Limb (tissue), 2 donors: ENCODE results near the gene PLSCR3.

ENCODE experiments used
- DNase-seq, 2 donors: peaks; one replicate each; pipeline ENCODE4 v3.0.0-alpha.2; 2016; ENCODE audit errors: extremely low spot score in 2 of 2

Gene PLSCR3

DNA sequence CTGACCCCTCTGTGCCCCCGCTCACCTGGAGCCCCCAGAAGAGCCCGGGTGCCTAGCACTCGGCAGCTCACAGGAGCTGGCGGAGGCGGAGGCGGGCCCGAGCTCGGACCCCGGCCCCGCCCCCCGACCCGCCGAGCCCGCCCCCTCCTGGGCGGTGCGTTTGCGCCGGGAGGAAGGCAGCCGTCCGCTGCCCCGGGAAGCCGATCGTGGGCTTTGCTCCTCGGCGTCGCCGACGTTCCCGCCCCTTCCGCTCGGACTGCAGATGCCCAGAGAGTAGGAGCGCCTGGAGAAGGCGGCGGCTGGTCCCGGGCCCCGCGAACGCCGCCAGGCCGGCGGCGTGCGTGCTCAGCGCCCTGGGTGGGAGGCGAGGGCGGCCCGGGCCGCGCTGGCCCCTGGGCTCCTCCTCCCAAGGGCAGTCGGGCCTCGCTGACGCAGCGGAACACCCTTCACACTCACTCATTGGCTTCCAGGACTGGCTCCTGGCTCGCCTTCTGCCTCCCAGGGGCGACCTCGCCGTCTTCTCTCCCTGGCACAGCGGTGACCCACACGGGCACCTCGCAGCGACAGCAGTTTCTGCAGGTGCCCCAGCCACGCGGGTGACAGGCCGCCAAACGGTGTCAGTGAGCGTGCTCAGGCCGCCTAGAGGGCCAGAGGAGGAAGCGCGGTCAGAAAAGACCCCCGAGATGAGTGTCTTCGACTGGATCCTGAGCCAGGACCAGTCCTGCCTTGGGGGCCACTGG is at the start of gene PLSCR3:
Gene PLSCR3, minus strand, starts transcription at position 74 of the 740 bp plus-strand sequence. CDS start 415 bp downstream, outside the sequence.
- DNase-seq: peak; percentile 82 to 92

DNA sequence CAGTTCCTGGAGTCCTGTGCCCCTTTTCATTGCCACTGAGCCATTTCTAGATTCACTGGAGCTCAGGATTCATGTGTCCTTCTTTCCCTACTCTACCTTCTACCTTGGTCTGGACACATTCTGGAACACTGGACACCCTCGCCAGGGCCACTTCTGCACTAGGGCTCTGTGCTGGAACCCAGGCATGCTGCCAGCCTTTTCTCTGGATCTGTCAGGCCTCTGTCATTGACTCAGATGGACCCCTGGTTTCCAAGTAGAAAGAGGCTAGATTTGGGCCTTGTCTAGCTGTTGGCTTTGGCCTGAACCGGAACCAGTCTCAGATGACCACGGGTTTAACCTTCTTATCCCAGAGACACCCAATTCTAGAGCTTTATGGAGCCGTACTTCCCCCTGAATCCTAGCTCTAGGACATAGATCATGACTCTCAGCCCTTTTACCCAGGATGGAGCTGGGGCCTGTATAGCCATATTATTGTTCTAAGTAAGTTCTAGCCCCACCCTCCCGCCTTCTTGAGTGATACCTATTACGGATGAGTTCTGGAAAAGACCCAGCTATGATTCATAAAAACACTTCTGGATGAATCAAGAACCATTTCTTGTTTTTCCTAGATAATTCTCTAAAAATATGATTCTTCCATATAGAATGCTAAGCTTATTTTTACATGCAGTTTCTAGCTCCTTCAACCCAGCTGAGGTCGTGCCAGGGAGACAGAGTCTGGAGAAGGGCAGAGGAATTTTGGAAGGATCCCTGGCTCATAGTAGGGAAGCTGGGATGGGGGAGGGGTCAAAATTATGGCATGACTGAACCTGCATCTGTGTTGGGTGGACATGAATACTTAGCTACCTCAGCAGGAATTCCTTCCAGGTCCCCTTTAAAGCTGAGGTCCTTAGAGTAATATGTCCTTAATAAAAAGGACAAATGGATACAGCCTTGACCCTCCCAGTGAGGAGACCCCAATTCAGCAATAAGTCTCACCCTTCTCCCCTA is 49.5 kb upstream of the PLSCR3 start:
- no peak for DNase-seq

DNA sequence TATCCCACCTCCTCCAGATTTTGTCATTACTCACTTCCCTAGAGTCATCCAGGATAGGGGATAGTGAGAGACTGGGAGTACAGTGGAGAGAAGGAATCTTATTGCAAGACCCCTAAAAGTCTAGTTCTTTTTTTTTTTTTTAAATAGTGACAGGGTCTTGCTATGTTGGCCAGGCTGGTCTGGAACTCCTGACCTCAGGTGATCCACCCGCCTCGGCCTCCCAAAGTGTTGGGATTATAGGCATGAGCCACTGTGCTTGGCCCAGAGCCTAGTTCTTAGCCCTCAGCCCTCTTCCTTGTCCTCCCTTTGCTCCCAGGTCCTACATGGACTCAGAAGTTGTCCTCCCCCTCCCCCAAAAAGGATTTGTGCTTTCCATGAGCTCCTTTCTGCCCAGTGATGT is 47.8 kb upstream of the PLSCR3 start:
- no peak for DNase-seq

DNA sequence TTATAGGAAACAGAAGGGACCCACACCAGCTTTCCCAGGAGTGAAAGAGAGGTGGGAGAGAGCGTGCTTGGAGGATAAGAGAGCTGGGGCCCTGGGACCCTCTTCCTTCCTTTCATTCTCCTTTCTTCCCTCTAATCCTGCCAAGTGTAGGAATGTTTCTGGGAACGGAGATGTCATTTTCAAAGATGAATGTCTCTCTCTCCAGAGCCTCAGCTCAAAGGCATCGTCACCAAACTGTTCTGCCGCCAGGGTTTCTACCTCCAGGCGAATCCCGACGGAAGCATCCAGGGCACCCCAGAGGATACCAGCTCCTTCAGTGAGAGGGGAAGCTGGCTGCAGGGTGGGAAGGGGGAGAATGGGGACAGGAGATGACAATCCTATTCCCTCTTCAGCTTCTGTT is 46.9 kb upstream of the PLSCR3 start:
- DNase-seq: no peak

DNA sequence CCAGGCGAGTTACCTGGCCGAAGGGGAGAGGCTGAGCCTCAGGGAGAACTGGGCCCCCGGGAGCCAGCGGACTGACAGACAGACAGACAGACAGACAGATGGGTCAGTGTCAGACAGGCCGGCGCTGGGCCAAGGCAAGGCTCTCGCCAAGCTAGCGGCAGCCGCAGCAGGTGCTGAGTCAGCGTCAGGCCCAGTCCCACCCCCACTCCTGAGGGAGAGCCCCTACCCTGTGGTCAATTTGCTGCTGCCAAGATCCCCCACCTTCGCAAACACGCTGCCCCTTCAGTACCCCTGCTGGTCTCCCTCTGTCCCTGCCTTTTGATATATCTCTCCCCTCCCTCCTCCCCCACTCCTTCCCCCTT is 46.5 kb upstream of the PLSCR3 start:
- peak in 1 of 2 donors; percentile 55 for DNase-seq

DNA sequence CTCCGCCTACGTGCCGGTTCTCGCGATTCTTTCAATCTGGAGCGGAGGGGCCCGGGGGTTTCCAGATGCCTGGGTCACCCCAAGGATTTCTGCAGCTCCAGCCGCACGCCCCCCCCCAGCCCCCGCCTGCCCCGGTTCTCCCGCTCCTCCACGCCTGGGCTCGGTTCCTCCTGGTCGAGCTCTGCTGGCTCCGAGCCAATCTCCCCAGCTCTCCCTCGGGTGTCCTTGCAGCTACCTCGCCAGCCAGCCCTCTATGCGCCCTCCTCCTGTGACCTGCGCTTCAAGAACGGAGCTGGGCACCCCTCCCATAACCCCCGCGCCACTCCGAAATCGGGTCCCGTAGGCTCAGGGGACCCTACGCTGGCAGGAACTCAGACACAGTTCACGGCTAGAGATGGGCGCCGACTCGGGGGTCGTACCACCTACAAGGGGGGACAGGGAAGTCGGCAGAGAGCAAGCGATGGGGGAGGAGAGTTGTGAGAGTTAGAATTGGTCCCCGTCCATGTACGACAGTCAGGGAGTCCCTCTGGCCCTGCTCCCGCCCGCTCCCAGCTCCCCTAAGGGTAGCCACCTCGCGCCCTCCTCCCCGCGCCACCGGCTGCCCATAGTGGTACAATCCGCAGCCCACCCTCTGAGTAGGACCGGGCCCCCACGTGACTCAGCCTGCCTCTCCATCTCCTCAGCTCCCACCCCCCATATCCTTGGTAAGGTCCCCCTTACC is 45.9 kb upstream of the PLSCR3 start:
- peak in 1 of 2 donors; percentile 86 for DNase-seq

DNA sequence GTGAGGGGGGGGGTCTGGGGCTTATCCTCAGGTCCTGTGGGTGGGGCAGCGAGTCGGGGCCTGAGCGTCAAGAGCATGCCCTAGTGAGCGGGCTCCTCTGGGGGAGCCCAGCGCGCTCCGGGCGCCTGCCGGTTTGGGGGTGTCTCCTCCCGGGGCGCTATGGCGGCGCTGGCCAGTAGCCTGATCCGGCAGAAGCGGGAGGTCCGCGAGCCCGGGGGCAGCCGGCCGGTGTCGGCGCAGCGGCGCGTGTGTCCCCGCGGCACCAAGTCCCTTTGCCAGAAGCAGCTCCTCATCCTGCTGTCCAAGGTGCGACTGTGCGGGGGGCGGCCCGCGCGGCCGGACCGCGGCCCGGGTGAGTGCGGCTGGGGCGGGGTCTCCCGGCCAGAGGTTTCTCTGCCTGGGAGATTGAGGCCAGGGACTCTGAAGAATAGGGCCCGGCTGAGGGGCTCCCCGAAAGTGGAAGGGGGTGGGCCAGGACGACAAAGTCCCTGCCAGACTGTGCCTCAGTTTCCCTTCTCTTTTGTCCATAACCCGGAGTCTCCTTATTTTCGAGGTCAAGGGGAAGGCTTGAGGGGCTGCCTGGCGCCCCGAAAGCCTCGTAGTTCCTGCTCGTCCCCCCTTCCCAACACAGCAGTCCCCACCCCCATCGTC is 45.3 kb upstream of the PLSCR3 start, which contains the start of gene FGF11:
Gene FGF11, plus strand, starts transcription at position 51 of the 651 bp plus-strand sequence. Its CDS starts 109 bp downstream, at position 160.
- DNase-seq: peak in 1 of 2 donors; percentile 51

DNA sequence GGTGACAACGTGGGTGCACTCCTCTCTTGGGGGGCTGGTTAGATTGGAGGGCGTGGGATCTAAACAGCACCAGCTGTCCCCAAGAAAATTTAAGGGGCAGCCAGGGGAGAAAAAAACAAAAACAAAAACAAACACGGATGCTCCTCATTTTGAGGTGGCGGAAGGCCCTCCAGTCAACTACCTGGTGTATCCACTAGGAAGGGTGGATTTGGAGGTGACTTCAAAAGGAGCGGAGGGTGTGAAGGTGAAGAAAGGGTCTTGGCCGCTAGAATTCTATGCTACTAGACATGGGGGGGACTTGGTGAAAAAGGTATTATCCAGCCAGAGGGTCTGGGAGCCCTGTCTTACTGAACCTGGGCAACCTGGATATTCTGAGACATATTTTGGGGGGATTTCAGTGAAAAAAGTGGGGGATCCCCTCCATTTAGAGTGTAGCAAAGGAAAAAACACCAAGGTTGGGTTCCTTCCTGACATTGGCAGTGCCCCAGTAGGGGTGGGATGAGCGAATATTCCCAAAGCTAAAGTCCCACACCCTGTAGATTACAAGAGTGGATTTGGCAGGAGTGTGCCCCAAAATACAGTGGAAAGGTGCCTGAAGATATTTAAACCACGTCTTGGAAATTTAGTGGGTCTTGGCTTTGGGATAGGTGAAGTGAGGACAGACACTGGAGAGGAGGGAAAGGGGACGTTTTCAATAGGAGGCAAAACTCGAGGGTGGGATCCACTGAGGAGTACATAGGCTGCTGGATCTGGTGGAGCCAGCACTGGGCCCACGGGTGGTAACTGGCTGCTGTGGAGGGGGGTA is 44.5 kb upstream of the PLSCR3 start:
- DNase-seq: no peak

DNA sequence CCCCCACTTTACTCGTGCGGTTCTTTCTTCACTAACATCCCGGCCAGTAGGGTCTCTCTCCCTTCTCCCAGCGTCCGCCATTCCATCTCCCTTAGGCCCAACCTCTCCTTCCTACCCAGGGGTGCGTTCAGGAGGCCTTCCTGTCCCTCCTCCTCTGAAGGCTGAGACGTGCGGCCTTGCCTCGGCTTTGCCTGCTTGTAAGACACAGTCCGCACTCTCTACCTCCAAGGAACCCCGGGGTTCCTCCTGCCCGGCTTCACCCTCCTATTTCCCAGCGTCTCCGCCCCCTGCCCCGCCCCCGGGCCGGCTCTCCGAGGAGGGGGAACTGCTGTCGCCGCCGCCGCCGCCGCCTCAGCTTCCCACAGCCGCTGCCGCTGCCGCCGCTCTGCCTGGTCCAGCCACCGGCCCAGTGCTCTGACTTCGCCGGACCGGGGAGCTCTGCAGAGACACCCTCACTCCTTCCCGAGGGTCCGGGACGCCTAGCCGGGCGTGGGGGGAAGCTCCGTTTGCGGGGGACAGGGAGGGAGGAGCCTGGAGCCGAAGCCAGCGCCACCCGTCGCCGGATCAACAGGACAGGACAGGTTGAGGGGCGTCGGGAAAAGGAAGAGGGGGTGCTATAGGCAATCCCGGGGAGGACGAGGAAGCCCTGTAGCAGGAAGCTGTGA is 43.8 kb upstream of the PLSCR3 start:
- peak in 1 of 2 donors; percentile 79 for DNase-seq

DNA sequence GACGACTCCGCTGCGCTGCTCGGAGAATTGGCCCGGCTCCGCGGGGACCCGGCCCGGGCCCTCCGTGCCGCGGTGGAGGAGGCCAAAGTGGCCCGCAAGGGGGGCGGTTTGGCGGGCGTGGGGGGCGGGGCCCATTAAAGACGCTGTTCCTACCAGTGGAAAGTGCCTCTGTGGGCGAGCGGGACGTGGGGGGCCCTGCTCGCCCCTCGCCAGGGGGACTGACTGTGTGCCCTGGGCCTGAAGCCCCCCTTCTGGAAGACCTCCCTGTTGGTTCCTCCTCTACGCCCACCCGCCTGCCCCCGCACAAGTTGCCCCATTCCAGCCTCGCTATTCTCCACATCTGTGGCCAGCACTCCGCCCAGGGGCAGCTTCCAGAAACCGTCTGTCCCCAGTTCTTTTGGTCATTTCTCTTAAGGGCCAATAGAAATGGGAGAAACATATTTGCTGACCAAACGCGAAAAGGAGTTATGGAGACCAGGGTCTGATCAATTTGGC is 43.1 kb upstream of the PLSCR3 start:
- no peak for DNase-seq

DNA sequence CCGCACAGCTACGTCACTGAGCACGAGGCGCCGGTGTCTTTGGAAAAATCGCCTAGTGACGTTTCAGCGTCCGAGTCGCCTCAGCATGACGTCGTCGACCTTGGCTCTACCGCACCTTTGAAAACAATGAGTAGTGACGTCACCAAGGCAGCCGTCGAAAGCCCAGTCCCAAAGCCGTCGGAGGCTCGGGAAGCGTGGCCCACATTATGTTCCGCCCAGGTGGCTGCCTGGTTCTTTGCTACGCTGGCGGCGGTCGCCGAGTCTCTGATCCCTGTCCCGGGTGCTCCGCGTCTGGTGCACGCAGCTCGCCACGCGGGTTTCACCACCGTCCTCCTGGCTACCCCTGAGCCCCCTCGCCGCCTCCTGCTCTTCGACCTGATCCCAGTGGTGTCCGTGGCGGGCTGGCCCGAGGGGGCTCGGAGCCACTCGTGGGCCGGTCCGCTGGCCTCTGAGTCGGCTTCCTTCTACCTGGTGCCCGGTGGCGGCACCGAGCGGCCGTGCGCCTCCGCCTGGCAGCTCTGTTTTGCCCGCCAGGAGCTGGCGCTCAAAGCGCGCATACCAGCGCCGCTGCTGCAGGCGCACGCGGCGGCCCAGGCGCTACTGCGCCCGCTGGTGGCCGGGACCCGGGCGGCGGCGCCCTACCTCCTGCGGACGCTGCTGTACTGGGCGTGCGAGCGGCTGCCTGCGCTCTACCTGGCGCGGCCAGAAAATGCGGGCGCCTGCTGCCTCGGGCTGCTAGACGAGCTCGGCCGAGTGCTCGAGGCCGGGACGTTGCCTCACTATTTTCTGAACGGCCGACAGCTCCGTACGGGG is 42.4 kb upstream of the PLSCR3 start:
- DNase-seq: peak; percentile 69 to 85

DNA sequence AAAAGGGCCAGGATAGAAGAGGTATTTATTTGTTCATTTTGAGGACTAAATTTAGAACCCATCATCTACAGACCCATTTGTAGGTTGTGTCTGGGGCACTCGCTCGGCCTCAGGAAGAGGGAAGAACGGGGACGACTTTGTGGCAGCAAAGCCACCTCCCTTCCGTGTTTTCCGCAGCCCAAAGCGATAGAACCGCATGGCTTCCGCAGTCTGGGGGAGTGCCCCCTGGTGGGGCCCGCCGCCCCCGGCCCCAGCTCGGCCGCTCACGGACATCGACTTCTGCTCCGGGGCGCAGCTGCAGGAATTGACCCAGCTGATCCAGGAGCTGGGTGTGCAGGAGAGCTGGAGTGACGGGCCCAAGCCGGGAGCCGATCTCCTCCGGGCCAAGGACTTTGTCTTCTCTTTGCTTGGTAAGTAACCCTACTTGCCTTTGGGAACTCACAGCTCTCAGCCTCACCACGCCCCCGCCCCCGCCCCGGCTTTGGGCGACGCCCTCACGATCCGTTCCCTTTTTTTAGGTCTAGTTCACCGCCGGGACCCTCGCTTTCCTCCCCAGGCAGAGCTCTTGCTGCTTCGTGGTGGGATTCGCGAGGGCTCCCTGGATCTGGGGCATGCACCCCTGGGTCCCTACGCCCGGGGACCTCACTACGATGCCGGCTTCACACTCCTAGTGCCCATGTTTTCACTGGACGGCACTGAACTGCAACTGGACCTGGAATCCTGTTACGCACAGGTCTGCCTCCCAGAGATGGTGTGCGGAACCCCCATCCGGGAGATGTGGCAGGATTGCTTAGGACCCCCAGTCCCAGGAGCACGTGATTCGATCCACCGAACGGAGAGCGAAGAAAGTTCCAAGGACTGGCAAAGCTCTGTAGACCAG is 41.6 kb upstream of the PLSCR3 start:
- DNase-seq: peak in 1 of 2 donors; percentile 69

DNA sequence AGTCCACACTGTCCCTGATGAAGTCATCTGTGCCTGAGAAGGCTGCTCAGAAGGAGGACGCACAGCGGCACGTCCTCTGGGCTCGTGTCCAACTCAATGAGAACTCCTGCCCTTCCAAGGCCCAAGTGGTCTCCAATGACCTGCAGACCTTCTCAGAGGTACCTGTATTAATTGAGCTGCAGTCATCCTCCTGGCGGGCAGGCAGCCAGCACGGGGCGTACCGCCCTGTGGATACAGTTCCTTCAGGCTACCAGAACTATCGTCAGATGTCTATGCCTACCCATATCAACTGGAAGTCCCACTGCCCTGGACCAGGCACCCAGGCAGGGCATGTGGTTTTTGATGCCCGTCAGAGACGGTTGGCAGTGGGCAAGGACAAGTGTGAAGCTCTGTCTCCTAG is 38.0 kb upstream of the PLSCR3 start:
- no peak for DNase-seq

DNA sequence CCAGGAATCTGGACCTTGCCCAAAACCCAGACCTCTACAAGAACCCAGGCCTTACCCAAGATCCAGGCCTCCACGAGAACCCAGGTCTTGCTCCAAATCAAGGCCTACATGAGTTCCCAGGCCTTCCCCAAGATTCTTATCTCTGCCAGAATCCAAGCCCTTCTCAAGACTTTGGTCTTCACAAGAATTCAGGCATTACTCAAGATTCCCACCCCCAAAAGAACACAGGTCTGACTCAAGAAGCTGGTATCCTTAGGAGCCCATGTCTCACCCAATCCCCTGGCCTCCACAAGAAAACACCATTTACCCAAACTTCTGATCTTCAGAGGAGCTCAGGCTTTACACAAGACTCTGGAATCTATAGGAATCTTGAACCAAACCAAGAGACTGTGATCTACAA is 36.9 kb upstream of the PLSCR3 start:
- DNase-seq: no peak

DNA sequence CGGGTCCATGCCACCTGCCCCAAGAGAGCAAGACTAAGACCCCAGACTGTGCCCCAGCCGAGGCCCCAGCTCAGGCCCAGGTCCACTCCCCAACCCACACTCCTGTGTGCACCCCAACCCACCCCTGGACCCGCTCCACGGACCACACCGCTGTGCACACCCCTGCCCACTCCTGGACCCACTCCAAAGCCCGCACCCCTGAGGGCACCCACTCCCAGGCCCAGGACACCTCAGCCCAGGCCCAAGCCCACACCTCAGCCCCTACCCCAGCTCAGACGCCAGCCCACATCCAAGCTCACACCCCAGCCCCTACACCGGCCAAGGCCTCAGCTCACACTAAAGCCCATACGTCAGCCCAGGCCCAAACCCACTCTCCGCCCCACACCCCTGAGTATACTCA is 35.4 kb upstream of the PLSCR3 start:
- no peak for DNase-seq

DNA sequence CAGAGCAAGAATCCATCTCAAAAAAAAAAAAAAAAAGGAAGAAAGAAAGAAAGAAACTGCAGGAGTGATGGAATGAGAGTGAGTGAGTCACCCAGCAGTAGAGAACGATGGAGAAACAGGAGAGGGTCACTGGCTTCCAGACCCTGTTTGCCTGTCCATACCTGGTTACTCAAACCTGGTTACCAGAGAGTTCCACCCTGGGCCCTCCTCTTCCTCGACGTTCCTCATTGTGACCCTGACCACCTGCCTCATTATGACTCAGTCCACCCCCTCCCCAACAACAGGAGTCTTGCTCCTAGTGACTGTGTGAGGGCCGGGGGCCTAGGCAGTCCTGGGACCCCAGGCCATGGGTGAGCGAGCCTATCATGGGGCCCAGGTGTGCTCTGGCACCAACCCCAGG is 34.2 kb upstream of the PLSCR3 start, which contains the start of gene SPEM3:
Gene SPEM3, plus strand, starts transcription at position 301 of the 400 bp plus-strand sequence. Its CDS starts 46 bp downstream, at position 347.
- DNase-seq: no peak

DNA sequence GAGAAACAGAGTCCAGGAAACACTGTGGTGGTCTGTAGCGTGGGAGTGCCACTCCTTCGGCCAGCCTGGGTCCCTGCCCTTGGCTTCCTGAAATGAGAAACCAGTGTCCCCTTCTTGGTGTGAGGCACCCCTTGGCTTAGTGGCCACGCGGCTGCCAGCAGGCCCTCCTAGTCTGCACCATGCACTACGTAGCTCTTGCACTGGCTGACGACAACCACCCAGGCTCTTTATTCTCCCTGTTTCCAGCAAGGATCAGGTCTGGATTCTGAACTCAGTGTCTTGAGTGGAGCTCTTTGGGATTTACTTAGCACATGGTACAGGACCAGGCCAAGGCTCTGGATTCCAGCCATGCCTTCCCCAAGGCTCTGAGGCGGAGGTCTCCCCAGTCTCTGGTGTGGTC is 33.2 kb upstream of the PLSCR3 start:
- DNase-seq: no peak
